ENCODE data around the gene EIF5. TPM values are rescaled to one million over a fixed set of nuclear protein-coding genes. Genes with fewer than 3 reads are reported as not detected.

The EIF5 gene
- total and polyA plus RNA-seq, 2 donors (not counting 3 experiments of a cell fraction or from before 2014, with no cell fraction given), result 175 to 313 TPM

DNA sequence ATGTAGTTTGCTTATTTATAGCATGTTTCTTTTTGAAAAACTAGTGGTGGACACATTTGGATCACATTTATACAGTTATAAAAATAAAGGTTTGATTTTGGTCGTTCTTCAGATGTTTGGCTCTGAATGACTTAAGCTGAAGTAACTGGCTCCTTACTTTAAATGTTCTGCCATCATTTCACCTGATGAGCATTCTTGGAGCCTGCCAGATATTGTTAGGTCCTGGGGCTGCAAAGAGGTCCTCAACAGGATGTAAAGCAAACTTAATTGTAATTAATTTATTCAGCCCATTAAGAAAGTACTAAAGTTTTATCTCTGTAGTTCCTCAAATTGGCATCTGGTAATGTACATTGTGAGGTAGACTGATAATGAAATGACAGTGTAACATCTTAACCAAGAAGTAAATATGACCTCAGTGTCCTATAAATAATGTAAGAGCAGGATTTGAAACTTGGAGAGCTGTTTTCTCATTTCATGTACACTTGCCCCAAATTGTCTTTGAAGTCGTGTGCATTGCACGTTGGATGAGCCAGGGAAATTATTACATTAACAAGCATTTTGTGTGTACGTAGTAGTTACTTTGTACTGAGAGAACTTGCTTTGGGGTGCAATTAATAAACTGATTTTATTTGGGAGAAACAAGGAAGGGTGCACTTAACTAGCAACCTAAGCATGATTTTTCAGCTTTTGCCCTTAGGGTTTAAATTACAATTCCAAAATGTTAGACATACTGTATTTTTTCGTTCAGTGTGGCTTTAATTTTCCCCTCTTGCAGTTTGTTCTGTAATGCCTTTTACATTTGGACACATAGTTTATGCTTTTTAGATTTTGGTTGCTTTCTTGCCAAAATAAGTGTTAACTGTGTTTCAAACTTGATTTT is 7.5 kb downstream of the EIF5 start:
- Histone ChIP-seq H3K79me2 (ENCODE audit: control insufficient read depth, insufficient read depth, low read length) (peaks cover 23% of the 10 kb centered on the region), H3K9me3 (replicated peaks; ENCODE audit: control insufficient read depth, insufficient read depth, low read length) (no peaks in the 10 kb centered on the region), H3K4me3 (replicated peaks in 1 of 3; ENCODE audit: insufficient read depth in 1 of 3, low read depth in 1 of 3, low read length in 3 of 3) (no peak overlapping the region), H3K4me1 (ENCODE audit: control insufficient read depth, extremely low read depth, insufficient read depth, low read length) (peaks cover under 1% of the 10 kb centered on the region), H3K9me1 (replicated peaks; ENCODE audit: control insufficient read depth, extremely low read depth, insufficient read depth, low read length) (no peaks in the 10 kb centered on the region), H3K36me3 (ENCODE audit: control insufficient read depth in 2 of 2, extremely low read depth in 1 of 2, insufficient read depth in 2 of 2, low read length in 2 of 2) (peaks cover 58 to 65% of the 10 kb centered on the region in 2 experiments), H3K27ac (ENCODE audit: insufficient read depth, low read depth, low read length) (no peak overlapping the region), H3K9ac (replicated peaks; ENCODE audit: extremely low read depth, insufficient read depth, low read length) (no peak overlapping the region), H3K27me3 (ENCODE audit: control insufficient read depth in 2 of 2, insufficient read depth in 2 of 2, low read length in 2 of 2) (no peaks in the 10 kb centered on the region), H2AFZ (ENCODE audit: low read depth, low read length) (no peak overlapping the region), H3K4me2 (ENCODE audit: insufficient read depth, low read length) (no peak overlapping the region), H4K20me1 (replicated peaks; ENCODE audit: control insufficient read depth, extremely low read depth, insufficient read depth, low read length) (peaks cover 2% of the 10 kb centered on the region)
- intact Hi-C loops (cut with micrococcal nuclease), result no loop called here
- no peak for TF ChIP-seq GATA2 (IDR thresholded peaks at IDR 0.05; ENCODE audit: insufficient read depth, insufficient read length, low read depth, low read length)
- dilution Hi-C loops (cut with MboI; ENCODE audit: extremely low pct_ligation_motif_present, low sequenced_read_pairs), result no loop called here
- DNase-seq (ENCODE audit: low read depth, low spot score) (no peak), FAIRE-seq (no peak)
- ChIA-PET POLR2A (no interaction called here), CTCF (interaction anchor here (2.5 to 8.1 kb wide), 2 partner anchors 49 kb away, joined by 14 to 74 read pairs; no protein-coding TSS in a partner anchor)
- no TSS peak for BruUV-seq (replicated peaks)

- DNase-seq (ENCODE audit: low read depth, low spot score) (no peak), FAIRE-seq (no peak)
- dilution Hi-C loops (cut with MboI; ENCODE audit: extremely low pct_ligation_motif_present, low sequenced_read_pairs) (no loop called here), intact Hi-C loops (cut with micrococcal nuclease) (no loop called here)
- Histone ChIP-seq H3K9ac (replicated peaks; ENCODE audit: extremely low read depth, insufficient read depth, low read length) (no peak overlapping the region), H3K9me1 (replicated peaks; ENCODE audit: control insufficient read depth, extremely low read depth, insufficient read depth, low read length) (no peaks in the 10 kb centered on the region), H3K9me3 (replicated peaks; ENCODE audit: control insufficient read depth, insufficient read depth, low read length) (no peaks in the 10 kb centered on the region), H2AFZ (ENCODE audit: low read depth, low read length) (no peak overlapping the region), H3K4me2 (ENCODE audit: insufficient read depth, low read length) (no peak overlapping the region), H4K20me1 (replicated peaks; ENCODE audit: control insufficient read depth, extremely low read depth, insufficient read depth, low read length) (peaks cover 2% of the 10 kb centered on the region), H3K36me3 (ENCODE audit: control insufficient read depth in 2 of 2, extremely low read depth in 1 of 2, insufficient read depth in 2 of 2, low read length in 2 of 2) (peaks cover 45 to 49% of the 10 kb centered on the region in 2 experiments), H3K4me3 (replicated peaks in 1 of 3; ENCODE audit: insufficient read depth in 1 of 3, low read depth in 1 of 3, low read length in 3 of 3) (no peak overlapping the region), H3K79me2 (ENCODE audit: control insufficient read depth, insufficient read depth, low read length) (peaks cover 6% of the 10 kb centered on the region), H3K27me3 (ENCODE audit: control insufficient read depth in 2 of 2, insufficient read depth in 2 of 2, low read length in 2 of 2) (no peaks in the 10 kb centered on the region), H3K27ac (ENCODE audit: insufficient read depth, low read depth, low read length) (no peak overlapping the region), H3K4me1 (ENCODE audit: control insufficient read depth, extremely low read depth, insufficient read depth, low read length) (no peaks in the 10 kb centered on the region)
- BruUV-seq (replicated peaks), result no TSS peak
- ChIA-PET CTCF (interaction anchor here (0.5 to 8.1 kb wide), 4 partner anchors 9 to 48 kb away, joined by 3 to 74 read pairs (median 12); no protein-coding TSS in a partner anchor), POLR2A (interaction anchor here (3.5 to 4.1 kb wide), 2 partner anchors 8 to 47 kb away, joined by 19 to 39 read pairs; partner anchors contain the start of gene EIF5)
- TF ChIP-seq CTCF (IDR thresholded peaks at IDR 0.05; ENCODE audit: extremely low read depth in 1 of 2, insufficient read depth in 1 of 2, low read depth in 1 of 2, low read length in 2 of 2) (no peak), JUN (IDR thresholded peaks at IDR 0.05; ENCODE audit: borderline replicate concordance, insufficient read depth, insufficient read length, low read depth) (no peak), FOS (IDR thresholded peaks at IDR 0.05; ENCODE audit: borderline replicate concordance, insufficient read depth, low read length) (no peak), POLR2AphosphoS5 (IDR thresholded peaks at IDR 0.05; ENCODE audit: insufficient read depth, low read depth, low read length) (peak; percentile 6), EZH2 (IDR thresholded peaks at IDR 0.05; ENCODE audit: borderline replicate concordance, low read depth, low read length, severe bottlenecking) (no peak), POLR2A (IDR thresholded peaks at IDR 0.05; ENCODE audit: low read depth, low read length) (peak; percentile 13)
These were observed 9.3 kb downstream of the EIF5 start for GRCh38 chr14:103343164-103343879.

All from endothelial cell of umbilical vein (primary cell).